Bronchial epithelial cell (primary cell): Measurements from ENCODE around the gene FBXO28. TPM values are rescaled to one million over a fixed set of nuclear protein-coding genes. Genes with fewer than 3 reads are reported as not detected.

Source experiments
- DNase-seq: peaks from one replicate; pipeline ENCODE4 v3.0.0-alpha.2; 2010; ENCODE audit warnings: low read depth
- FAIRE-seq: peaks from 2 replicates; lab custom pipeline; 2011; peaks lifted over from hg19 to GRCh38; lab: Jason Lieb, UNC
- H3K27me3 ChIP-seq: 2 replicates; pipeline ENCODE4 v1.5.1; 2011; ENCODE audit warnings: low read length; ENCODE audit not compliant: control insufficient read depth, insufficient read depth
- H3K36me3 ChIP-seq: 2 replicates; pipeline ENCODE4 v1.5.1; 2011; ENCODE audit warnings: low read length; ENCODE audit not compliant: control insufficient read depth, insufficient read depth
- H3K4me3 ChIP-seq: 2 replicates; pipeline ENCODE4 v1.5.1; 2011; ENCODE audit warnings: mild to moderate bottlenecking, low read depth, low read length, control low read depth
- total RNA-seq: library from RNA; depleted of rRNA; stranded (reverse); fragments of >200 nt; gene quantifications from 2 replicates; pipeline ENCODE4 v1.2.1, GENCODE V29; 2014
- TF ChIP-seq, protein P1 (sequence below): IDR thresholded peaks from 2 replicates; pipeline ENCODE4 v1.5.1; 2011; ENCODE audit warnings: mild to moderate bottlenecking, moderate library complexity, low read length, control low read depth, inconsistent platforms; ENCODE audit not compliant: insufficient read depth, severe bottlenecking

The FBXO28 gene
- total RNA-seq, 1 donor from 2014 or later: 35.8 TPM

DNA sequence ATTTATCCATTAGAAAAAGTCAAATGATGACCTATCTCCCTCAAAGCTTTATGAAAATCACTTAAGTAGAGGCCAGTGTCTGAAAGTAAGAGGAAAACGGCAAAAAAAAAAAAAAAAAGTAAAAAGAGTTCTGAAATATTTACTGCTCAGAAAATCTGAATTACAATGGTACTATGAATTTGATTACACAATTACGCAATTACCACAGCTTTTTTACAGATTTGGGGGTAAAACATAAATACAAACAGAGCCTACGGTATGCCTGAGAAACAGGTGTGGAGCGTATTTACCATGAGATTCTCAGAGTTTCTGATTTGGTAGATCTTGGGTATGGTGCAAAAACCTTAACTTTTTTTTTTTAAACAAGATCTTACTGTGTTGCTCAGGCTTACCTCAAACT, 15.9 kb upstream of the FBXO28 start:
- Histone ChIP-seq H3K36me3 (no peaks in the 10 kb centered on the region), H3K4me3 (no peak overlapping the region), H3K27me3 (peaks cover 3% of the 10 kb centered on the region)
- TF ChIP-seq, protein P1, sequence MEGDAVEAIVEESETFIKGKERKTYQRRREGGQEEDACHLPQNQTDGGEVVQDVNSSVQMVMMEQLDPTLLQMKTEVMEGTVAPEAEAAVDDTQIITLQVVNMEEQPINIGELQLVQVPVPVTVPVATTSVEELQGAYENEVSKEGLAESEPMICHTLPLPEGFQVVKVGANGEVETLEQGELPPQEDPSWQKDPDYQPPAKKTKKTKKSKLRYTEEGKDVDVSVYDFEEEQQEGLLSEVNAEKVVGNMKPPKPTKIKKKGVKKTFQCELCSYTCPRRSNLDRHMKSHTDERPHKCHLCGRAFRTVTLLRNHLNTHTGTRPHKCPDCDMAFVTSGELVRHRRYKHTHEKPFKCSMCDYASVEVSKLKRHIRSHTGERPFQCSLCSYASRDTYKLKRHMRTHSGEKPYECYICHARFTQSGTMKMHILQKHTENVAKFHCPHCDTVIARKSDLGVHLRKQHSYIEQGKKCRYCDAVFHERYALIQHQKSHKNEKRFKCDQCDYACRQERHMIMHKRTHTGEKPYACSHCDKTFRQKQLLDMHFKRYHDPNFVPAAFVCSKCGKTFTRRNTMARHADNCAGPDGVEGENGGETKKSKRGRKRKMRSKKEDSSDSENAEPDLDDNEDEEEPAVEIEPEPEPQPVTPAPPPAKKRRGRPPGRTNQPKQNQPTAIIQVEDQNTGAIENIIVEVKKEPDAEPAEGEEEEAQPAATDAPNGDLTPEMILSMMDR: no peak
- FAIRE-seq: no peak
- no peak for DNase-seq

DNA sequence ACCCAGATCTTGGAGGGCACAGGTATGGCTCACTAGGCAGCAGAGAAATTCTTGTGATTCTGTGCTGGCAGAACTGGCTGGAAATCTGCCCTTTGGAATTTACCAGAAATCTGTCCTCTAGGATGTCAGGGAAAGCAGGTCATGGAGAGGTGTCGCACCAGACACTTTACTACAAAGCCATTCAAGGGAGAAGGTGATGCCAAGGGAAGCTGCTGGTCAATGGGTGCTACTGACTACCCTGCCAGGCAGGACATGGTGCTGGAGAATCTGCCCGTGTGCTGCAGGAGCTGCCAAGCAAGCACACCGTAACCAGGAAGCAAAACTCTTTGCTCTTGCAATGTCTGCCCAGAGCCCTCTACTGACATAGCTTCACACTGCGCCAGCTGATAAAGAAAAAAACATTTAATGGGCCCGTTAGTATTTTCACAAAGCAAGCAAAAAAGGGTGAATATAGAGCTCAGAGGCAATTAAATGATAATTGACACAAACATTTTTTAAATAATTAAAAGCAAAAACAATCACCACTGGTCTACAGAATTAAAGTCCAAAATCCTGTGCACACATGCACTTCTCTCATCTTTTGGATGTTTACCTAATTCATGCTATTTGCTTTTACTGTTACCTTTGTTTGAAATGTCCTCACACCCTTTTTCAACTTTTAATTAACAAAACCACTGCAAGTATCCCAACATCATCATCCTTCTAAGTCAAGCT, 7.2 kb upstream of the FBXO28 start:
- DNase-seq (peak; percentile 53), FAIRE-seq (no peak)
- H3K4me3 ChIP-seq: no peak overlapping the region
- no peaks in the 10 kb centered on the region for H3K27me3 ChIP-seq
- TF ChIP-seq, protein P1: peak; percentile 51
- no peaks in the 10 kb centered on the region for H3K36me3 ChIP-seq

DNA sequence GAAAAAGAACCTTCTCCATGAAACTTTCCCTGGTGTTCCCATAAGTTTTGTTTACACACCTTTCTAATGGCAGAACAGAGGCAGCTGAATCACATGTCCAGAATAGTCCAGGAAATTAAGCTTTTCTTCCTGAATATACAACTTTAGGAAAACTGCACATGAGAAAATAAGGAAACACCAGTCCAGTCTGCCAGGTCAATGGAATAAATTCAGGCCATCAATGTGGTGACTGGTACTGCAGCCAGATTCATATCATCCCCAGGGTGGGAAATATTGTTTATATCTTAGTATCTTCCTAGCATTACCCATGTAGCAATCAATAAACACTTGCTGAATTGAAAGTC, 6.7 kb upstream of the FBXO28 start:
- Histone ChIP-seq H3K36me3 (no peaks in the 10 kb centered on the region), H3K27me3 (no peaks in the 10 kb centered on the region), H3K4me3 (no peak overlapping the region)
- FAIRE-seq: no peak
- TF ChIP-seq, protein P1: no peak
- DNase-seq: no peak

DNA sequence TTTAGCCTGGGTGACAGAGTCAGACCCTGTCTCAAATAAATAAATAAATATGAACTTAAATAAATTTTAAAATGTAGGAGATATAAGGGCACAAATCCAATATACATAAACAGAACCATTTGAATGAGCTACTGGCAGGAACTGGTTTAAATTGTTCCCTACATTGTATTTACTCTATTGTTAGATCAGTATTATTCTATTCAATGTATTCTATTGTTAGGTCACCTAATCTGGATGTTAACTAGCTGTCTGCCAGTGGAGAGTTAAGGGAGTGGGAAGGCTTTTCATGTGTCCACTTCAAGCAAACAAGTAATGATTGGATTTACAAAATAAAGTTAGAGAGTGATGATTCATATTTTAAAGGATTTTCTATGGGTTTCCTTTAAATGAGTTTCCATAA, 4.9 kb upstream of the FBXO28 start:
- no peak for FAIRE-seq
- Histone ChIP-seq H3K4me3 (no peak overlapping the region), H3K36me3 (no peaks in the 10 kb centered on the region), H3K27me3 (no peaks in the 10 kb centered on the region)
- no peak for DNase-seq
- TF ChIP-seq, protein P1: no peak

DNA sequence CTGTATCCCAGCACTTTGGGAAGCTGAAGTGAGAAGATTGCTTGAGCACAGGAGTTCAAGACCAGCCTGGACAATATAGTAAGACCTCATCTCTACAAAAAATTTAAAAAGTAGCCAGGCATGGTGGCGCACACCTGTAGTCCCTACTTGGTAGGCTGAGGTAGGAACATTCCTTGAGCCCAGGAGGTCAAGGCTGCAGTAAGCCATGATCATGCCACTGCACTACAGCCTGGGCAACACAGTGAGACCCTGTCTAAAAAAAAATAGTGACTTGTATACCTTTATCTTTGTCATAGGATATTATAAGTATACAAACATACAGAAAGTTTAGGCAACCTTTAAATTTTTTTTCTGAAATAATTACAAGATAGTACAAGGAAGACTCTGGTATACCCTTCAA, 3.9 kb upstream of the FBXO28 start:
- no peaks in the 10 kb centered on the region for H3K27me3 ChIP-seq
- H3K4me3 ChIP-seq: no peak overlapping the region
- TF ChIP-seq, protein P1: no peak
- DNase-seq (no peak), FAIRE-seq (no peak)
- H3K36me3 ChIP-seq: no peaks in the 10 kb centered on the region

DNA sequence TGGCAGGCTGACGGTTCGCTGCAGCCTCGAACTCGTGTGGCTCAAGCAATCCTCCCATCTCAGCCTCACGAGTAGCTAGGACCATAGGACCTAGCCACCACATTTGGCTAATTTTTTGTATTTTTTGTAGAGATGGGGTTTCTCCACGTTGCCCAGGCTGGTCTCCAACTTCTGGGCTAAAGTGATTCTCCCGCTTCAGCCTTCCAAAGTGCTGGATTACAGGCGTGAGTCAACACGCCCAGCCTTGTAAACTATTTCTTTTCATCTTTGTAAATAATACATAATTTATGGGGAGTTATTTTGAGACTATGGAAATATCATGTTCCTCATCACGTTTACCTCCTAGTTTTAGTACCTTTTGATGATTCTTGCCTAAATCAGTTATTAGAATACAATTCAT, 906 bp upstream of the FBXO28 start:
- Histone ChIP-seq H3K36me3 (no peaks in the 10 kb centered on the region), H3K4me3 (no peak overlapping the region), H3K27me3 (no peaks in the 10 kb centered on the region)
- FAIRE-seq (no peak), DNase-seq (no peak)
- TF ChIP-seq, protein P1: no peak
